Thyroid gland (tissue), 4 donors: ENCODE measurements around the gene FRAS1.

Source experiments
- CTCF ChIP-seq, 6 experiments: fragments of 200-600 bp in 3 of 6; fragments of 450-650 bp in 3 of 6; sonication (generic) in 3 of 6; IDR thresholded peaks; one replicate each; pipeline ENCODE4 v1.5.1; 2016 to 2019; ENCODE audit warnings: antibody characterized with exemption in 6 of 6, mild to moderate bottlenecking in 2 of 6, inconsistent platforms in 1 of 6, moderate library complexity in 1 of 6
- POLR2A ChIP-seq, 2 donors: fragments of 450-650 bp; IDR thresholded peaks; one replicate each; pipeline ENCODE4 v1.6.1; 2017; ENCODE audit warnings: antibody characterized with exemption in 2 of 2, mild to moderate bottlenecking in 2 of 2, moderate library complexity in 1 of 2

- TF ChIP-seq POLR2A (IDR thresholded peaks at IDR 0.05), result no peak
- TF ChIP-seq CTCF (IDR thresholded peaks at IDR 0.05), result no peak
These were observed 485.2 kb downstream of the FRAS1 start for GRCh38 chr4:78542373-78542772.
